Measurements from ENCODE around the gene GRID1.

Gene GRID1

DNA sequence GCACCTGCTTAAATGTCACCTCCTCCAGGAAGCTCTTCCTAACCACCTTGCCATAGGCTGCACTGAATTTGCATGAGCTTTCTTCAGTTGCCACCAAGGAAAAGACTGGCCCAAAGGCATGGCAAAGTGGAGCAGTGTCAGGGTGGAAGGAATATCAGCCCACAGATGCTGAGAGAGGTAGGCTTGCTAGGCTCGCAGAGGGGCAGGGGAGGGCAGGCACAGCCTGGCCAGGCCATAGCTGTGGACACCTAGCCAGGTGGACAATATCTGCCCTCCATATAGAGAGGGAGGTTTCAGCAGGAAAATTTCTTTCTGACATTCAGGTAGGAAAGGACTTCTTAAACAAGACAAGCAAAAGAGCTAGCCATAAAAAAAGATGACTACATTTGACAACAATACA, 166.3 kb downstream of the GRID1 start:
- DNase-seq (ENCODE audit: low read depth) = no peak
- no peak overlapping the region for H3K4me3 ChIP-seq (ENCODE audit: low read depth, low read length)
- TF ChIP-seq, protein P1, sequence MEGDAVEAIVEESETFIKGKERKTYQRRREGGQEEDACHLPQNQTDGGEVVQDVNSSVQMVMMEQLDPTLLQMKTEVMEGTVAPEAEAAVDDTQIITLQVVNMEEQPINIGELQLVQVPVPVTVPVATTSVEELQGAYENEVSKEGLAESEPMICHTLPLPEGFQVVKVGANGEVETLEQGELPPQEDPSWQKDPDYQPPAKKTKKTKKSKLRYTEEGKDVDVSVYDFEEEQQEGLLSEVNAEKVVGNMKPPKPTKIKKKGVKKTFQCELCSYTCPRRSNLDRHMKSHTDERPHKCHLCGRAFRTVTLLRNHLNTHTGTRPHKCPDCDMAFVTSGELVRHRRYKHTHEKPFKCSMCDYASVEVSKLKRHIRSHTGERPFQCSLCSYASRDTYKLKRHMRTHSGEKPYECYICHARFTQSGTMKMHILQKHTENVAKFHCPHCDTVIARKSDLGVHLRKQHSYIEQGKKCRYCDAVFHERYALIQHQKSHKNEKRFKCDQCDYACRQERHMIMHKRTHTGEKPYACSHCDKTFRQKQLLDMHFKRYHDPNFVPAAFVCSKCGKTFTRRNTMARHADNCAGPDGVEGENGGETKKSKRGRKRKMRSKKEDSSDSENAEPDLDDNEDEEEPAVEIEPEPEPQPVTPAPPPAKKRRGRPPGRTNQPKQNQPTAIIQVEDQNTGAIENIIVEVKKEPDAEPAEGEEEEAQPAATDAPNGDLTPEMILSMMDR (conservative IDR thresholded peaks at IDR 0.05; ENCODE audit: low read depth, low read length) = no peak

DNA sequence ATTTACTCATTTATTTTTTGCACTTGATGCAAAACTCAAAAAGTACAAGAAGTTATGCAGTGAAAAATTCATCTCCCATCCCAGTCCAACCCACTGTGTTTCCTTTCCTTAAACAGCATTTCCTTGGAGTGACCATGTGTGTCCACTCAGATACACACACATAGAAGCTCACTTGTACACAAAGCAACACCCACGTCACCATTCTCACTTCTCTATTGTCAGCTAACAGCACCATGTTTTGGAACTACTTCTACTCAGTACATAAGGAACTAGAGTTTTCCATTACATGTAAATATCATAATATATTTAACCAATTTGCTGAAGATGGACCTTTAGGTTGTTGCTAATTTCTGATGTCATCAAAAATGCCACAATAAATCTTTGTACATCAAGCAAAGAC, 167.6 kb downstream of the GRID1 start:
- TF ChIP-seq, protein P1 (conservative IDR thresholded peaks at IDR 0.05; ENCODE audit: low read depth, low read length) = no peak
- DNase-seq (ENCODE audit: low read depth) = no peak
- H3K4me3 ChIP-seq (ENCODE audit: low read depth, low read length) = no peak overlapping the region

DNA sequence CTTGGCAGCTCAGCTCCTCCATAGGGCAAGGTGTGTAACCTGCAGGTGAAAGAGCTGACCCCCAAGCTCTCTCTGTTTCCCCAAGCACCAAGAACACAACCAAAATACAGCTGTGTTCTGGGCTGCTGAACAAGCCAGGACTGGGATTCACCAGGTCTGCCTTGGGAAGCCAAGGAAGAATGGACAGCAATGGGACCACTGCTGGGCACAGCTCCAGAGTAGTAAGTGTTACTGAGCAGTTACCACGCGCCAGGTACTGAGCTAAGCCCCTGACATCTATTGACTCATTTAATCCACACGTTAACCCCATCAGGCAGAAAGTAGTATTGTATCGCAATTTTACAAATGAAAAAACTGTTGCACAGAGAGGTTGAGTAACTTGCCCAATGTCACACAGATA, 168.3 kb downstream of the GRID1 start:
- no peak for DNase-seq (ENCODE audit: low read depth)
- TF ChIP-seq, protein P1 (conservative IDR thresholded peaks at IDR 0.05; ENCODE audit: low read depth, low read length) = no peak
- H3K4me3 ChIP-seq (ENCODE audit: low read depth, low read length) = no peak overlapping the region

DNA sequence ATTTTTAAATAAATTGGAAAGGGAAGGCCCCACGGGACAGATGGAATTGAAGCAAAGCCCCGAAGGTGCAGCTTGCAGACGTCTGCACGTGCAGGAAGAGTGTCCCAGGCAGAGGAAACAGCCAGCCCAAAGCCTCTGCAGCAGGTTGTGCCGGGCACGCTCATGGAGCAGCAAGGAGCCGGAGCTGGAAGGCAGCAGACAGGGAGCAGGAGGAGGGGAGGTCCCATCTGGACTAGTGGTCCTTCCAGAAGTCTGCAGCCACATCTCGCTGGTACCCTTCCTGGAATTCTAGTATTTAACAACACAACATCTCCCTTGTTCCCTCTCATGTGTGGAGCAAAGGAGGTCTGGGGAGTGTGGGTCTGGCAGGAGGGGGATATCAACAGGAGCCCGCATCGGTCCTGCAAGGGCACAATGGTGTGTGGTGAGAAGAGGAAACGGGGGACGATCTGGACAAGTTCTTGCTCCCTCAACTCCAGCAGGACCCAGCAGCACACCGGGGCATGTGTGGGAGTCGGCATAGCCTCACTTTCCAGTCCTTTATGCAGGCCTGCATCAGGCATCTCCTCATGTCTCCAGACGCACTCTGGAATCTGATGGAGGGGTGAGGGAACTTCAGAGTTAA, 169.3 kb downstream of the GRID1 start:
- no peak for DNase-seq (ENCODE audit: low read depth)
- TF ChIP-seq, protein P1 (conservative IDR thresholded peaks at IDR 0.05; ENCODE audit: low read depth, low read length) = no peak
- no peak overlapping the region for H3K4me3 ChIP-seq (ENCODE audit: low read depth, low read length)

DNA sequence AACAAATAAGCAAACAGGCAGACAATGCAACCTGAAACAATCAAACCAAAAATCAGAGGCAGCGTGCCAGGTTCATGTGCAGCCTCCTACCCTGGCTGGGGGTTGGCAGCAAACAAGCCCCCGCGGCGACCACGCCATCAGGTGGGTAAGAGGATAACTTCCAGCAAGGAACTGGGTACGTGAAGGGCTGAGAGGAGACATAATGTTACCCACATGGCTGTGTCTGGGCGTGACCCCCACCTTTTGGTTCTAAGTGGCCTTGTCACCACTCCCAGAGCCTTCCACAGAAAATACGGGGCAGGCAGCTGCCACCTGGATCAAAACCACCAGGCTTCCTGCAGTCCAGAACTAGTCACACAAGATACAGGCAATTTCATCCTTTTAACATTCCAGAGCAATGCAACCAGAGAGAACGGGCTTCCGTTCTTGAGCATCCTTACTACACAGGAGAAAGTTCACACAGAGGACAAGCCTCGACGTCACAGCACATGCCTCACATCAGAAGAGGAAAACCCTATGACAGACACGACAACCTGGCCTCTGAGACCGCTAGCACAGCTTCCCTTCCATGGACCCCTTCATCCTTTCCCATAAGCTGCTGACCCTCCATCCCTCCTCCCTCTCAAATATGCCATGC, 171.0 kb downstream of the GRID1 start:
- H3K4me3 ChIP-seq (ENCODE audit: low read depth, low read length) = no peak overlapping the region
- TF ChIP-seq, protein P1 (conservative IDR thresholded peaks at IDR 0.05; ENCODE audit: low read depth, low read length) = no peak
- DNase-seq (ENCODE audit: low read depth) = no peak

DNA sequence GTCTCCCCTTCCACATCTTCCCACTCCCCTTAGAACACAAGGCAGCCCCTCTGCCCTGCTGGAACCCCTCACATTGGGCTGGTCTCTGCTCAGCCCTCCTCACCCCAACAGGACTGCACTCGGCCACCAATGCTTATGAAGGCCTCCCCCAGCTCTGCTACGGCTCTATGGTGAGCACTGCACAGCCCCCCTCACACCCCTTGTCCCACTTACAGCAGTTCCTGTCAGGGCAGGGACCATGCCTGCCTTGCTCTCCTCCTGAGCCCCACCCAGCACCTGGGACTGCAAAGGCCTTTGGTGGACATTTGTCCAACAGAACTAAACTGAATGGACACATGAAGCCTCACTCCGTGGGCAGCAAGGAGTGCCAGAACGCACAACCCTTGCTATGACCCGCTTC, 171.9 kb downstream of the GRID1 start:
- no peak overlapping the region for H3K4me3 ChIP-seq (ENCODE audit: low read depth, low read length)
- DNase-seq (ENCODE audit: low read depth) = no peak
- TF ChIP-seq, protein P1 (conservative IDR thresholded peaks at IDR 0.05; ENCODE audit: low read depth, low read length) = no peak

DNA sequence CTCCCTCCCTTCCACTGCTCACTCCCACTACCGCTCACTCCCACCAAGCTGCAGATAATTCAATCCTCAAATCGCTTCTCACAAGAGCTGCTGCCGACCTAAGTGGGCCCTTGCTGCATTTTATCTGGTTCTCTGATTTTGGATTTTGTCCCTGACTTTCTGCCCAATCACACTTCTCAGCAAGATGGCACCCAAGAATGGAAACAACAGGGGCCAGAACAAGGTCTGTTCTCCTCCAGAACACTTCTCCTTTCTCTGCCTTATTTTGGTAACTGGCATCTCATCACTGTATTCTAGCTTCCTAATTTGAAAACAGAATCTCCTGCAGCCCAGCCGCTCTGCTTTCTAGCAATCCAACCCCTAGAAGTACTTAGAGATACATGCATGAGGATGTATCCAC, 172.8 kb downstream of the GRID1 start:
- TF ChIP-seq, protein P1 (conservative IDR thresholded peaks at IDR 0.05; ENCODE audit: low read depth, low read length) = no peak
- no peak for DNase-seq (ENCODE audit: low read depth)
- no peak overlapping the region for H3K4me3 ChIP-seq (ENCODE audit: low read depth, low read length)

All from choroid plexus epithelial cell (primary cell).